Stimulated activated CD4-positive, alpha-beta T cell treated with anti-CD3 and anti-CD28 coated beads, TNF-alpha, amount 100 ng/mL, for 1 hour (primary cell): ENCODE measurements around the gene MIPEP.

Experiments
- DNase-seq, 3 donors: peaks; one replicate each; pipeline ENCODE4 v3.0.0-alpha.2; 2020; ENCODE audit warnings: low read depth in 3 of 3, low spot score in 1 of 3

The MIPEP gene

DNA sequence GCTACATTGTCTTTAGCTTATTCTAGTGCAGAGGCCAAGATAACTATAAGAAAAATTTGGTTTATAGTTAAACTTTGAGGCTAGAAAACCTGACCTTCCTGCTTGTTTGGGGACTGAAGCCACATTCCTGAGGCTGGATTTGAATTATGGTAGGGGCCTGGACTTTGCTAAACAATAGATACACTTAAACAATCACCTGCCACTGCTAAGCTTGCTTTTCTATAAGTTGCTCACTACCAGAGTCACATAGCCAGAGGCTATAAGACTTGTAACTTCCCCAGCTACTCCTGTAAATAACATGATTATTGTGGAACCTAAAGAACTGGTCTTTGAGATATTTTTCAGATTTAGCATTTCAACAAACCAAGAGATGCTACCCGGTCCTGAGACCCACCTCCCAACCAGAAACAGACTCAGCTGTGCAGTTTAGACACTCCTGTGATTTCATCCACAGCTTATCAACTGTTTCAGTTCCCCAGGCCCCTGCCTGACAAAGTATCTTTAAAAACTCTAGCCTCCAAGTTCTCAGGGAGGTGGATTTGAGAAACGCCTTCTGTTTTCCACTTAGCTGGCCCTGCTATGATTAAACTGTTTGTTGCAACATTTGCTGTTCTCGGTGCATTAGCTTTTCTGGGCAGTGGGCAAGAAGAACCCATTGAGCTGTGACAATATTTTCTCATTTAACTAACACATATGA is 77.7 kb downstream of the MIPEP start:
- no peak for DNase-seq

DNA sequence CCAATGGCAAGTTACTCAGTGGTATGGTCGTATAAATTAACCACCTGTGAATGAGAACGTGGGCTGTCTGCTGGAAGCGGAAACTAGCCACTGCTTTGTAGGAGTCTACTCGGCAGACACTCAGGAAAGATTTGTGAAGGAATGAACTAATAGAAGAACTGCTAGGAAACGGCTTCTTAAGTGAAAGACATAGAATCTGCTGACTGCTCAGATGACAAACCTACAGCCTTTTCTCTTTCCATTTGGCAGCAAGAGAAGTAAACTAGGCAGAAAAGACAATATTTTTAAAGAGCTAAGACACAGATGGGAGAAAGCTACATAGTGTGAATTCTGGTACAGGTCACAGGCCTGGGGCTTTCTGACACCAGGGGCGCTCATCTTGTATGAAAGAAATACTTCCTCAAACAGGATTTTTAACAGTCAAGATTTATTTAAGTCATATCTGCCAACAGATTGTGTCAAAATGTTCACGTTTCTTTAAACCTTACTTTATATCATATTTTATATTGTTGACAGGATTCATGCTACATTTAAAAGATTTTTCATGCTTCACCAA is 78.4 kb downstream of the MIPEP start:
- no peak for DNase-seq

DNA sequence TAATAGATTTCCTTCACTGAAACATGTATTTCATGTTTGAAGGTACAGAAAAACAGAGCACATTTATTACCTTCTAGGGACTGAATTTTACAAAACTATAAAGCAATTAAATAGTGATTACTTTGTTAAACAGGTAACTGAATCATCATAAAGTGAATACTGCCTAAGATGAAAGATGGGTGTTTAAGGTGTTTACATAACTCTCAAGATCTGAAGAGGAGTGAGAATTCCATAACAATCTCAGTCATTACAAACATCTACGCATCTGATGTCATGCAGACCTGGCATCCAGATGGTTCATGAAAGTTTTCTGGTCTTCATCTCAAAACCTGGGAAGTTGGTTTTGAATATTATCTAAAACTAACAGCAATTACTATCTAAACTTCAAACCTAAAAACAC is 80.4 kb downstream of the MIPEP start:
- DNase-seq, result no peak

DNA sequence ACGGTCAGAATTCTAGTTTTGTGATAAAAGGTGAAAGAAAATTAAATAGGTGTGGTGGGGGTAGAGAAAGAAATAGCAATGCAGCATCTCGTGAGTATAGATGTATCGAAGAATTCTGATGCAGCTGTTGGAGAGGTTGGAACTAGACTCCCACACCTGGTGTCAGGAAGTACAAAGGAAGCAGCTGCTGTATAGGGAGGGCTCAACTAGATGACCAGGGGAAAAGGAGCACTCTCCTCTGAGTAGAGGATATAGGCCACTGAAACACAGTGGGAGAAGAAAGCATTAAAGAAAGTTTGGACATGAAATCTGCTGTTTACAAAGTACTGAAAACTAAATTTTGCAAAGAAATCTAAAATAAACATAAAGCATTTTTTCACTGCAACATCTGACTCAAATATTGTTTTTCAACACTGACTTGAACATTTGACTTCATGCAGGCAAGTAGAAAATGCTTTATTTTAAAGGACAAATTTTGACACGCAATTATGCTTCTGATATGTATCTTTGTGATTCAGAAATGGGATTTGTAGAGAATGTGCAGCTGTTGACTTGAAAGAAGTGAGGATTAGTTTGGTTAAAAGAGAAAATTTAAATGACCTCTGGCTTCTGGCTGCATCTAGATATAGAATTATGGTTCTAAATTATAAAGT is 82.2 kb downstream of the MIPEP start:
- no peak for DNase-seq

DNA sequence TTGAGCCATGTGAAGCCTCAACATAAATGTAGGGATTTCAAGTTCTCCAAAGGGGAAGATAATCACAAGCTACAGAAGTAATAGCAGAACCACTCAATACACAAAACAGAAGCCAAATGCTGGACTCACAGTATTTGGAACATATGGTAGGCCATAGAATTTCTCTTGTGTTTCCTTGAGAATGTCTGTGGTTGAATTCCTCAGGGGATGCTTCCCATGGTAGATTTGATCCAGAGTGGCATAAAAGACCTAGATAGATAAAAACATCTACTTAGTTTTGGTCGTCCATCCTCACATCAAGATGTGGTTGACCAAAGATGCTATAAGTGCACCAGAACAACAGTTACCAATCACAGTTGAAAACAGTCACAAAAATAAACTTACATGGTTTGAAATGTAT is 83.4 kb downstream of the MIPEP start:
- no peak for DNase-seq

DNA sequence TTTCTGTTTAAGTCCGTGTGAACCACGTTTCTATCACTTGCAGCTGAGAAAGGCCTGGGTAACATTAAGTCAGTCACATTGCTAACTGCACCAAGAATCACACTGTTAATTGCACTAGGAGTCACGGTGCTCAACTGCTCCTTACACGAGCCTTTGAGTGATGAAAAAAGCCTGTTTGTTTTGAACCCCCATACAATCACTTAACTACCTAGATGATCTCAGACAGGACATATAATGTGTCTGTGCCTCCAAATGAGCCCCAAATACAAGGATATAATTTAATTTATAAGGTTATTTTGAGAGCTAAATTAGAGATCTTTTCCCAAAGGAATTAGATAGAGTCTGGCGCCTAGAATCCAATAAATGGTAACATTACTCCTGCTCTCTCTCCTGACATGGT is 84.1 kb downstream of the MIPEP start:
- DNase-seq, result no peak

DNA sequence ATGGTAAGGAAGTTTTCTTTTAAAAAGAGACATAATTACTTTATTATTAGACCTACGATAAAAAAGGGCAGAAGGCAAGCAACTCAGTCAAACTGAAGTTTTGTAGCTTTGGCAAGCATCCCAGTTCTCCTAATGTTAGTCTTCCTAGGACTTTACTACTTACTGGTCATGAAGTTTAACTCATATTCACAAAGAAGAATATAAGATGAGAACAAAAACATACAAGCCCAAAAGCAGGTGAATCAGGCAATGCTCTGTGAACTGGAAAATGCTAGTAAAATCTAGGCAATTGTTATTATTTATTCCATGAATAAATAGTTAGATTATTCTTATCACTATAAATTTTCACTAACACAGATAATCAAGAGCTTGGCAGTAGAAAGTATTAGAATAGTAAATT is 85.0 kb downstream of the MIPEP start:
- DNase-seq, result no peak

DNA sequence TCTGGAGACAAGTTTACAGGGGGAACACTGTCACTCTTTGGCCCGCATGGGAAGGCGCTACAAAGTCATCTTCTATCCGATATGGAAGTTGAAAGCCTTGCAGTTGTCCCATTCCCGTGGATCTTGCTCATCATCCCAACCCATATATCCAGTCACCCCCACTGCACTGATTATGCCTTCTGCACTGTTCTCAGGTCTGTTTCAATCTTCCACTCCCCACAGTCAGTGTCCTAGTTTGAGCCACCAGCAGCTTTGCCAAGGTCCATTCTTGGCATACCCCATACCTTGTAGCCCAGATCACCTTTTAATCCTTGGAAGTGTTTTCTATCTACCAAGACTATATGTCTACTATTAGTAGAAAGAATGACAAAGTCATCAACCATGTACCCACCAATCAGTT is 88.1 kb downstream of the MIPEP start:
- DNase-seq, result no peak

DNA sequence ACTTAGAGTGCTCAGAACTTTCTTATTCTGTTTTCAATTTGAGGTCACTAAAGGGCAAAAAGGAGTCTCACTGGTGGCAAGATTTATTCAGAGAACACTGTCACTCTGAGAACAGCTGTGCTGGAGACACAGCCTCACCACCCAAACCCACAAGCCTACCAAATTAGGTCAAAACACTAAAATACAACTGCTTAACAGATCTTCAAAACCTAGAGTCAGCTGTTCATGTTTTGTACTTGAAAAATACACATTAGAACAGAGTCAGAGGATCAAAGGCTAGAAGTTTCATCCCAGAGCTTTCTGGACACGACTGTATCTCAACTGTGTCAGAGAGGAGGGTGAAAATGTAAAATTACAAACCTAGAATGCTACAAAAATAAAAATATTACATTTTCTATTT is 89.3 kb downstream of the MIPEP start:
- DNase-seq, result no peak

DNA sequence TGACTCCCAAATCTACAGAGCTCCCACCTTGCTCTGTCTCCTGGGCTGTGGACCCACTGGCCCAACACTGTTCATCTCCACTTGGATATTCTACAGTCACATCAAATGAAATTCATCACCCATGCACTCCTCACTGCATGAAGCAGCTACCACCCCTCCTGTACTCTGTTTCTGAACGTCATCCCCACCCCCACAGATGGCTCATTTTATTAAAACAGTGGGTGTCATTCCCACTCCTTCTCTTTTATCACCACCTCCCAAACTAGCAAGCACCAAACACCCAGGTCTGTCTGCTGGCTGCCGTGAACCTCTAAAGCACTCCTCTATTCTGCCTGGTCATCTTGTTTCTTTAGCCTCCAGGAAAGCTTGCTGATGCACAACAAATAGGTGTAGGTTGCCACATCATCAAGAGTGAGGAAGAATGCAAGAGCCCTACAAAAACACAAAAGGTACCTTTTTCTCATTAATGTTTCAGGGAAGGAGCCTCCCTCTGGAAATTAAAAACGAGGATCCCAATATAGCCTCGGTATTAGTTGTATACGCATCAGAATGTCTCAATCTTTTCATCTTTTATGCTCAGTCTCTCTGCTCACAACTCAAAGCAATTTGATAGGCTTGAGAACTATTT is 91.8 kb downstream of the MIPEP start:
- DNase-seq, result no peak

DNA sequence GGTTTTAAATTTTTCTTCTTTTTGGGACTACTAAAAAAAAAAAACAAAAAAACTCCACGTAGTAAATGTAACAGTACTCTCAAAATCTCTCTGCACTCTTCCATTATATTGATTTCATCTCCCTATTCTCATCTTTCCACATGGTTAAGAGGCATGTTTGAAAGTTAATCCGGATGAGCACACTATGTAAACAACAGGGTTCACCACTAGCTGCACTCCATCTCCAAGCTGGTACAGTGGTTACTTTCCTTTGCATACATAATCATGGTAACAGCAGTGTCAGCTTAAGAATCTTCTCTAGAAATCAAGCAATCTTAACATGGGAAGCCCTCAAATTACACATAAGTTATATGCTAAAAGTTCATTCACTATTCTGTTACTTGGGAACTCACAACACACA is 92.6 kb downstream of the MIPEP start:
- DNase-seq, result no peak

DNA sequence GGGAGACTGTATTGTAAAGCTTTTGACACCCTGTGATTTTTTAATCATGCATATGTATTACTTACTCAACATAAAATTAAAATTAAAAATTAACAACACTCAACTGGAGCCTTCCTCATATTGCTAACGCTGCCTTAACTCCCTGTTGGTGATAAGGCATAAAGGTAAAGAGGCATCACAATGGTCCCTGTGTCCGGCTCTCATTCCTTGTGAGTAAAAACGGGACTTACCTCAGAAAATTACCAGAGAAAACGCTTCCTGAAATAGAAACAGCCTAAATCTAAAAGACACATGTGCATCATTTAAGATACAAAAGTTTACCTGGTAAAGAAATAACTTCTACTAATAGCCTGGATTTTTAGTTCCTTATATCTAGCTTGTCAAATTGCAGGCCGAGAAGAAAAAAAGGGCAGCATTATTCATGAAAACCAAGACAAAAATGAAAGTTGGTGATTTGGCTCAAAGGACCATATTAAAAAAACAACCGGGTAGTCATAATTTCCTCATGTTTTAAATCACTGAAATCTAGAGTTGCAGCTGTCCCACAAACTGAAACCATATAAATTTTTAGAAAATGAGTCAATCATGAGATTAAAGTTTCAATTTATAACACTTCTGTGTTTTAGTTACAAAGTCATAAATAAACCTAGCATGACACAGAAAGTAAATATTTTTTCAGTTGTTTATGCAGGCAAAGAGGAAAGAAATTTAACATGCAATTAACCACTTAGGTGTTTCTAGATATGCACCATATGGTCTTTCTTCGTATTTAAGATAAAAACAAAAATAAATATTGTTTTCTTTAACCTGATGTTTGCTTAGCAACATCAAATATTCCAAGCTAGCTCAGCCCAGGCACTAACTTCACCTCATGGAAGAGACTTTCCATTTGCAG is 94.7 kb downstream of the MIPEP start:
- DNase-seq, result no peak

DNA sequence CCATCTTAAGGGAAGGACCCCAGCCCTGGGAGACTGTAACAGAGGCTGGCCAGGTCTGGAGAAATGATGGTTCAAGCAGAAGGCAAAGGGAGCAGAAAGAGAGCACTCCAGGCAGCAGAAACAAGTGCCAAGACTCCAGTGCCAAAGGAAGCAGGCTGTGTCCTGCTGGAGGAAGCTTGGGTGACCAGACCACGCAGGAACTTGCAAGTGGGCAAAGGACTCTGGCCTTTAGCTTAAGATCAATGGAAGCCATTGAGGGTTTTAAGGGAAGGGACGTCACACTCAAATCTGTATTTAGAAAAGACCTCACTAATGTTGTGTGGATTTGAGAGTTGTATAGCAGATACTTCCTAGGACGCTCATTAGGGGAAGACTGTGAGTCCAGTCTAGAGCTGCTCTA is 95.5 kb downstream of the MIPEP start:
- no peak for DNase-seq

DNA sequence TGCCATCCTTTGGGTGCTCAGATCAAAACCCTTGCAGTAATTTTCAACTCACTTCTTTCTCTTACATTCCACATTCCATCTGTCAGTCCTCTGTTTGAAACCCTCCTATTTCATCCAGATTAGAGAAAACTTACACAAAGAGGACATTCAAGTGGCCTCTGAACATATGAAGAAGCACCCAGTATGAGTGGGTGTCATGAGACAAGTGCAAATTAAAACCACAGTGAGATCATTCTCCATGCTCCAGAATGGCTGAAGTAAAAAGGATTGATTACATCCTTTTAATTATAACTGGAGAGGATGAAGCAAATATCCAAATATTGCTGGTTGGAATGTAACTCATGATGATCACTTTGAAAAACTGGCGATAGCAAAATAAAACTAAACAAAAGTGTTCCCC is 96.5 kb downstream of the MIPEP start:
- no peak for DNase-seq

DNA sequence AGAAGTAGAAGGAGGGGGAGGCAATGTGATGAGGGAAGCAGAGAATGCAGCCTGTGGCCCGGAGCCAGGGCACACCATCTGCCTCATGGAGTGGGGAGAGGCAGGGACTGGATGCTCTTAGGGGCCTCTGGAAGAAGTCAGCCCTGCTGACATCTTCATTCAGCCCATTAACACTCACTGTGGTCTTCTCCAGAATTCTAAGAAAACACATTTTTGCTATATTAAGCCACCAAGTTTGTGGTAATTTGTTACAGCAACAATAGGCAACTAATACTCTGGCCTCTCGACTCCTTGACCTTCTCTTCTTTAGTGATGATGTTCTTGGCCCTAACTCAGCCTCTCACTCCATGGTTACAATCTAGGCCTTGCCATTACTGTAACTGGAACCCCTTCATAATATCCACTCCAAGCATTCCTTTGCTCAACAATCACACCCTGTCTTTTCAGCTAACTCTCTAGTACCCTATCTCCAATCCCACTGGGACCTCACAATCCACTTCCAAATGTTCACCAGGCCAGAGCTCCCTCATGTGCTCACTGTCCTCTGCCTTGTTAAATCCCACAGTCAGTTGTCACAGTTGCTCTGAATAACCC is 98.5 kb downstream of the MIPEP start:
- DNase-seq, result no peak

DNA sequence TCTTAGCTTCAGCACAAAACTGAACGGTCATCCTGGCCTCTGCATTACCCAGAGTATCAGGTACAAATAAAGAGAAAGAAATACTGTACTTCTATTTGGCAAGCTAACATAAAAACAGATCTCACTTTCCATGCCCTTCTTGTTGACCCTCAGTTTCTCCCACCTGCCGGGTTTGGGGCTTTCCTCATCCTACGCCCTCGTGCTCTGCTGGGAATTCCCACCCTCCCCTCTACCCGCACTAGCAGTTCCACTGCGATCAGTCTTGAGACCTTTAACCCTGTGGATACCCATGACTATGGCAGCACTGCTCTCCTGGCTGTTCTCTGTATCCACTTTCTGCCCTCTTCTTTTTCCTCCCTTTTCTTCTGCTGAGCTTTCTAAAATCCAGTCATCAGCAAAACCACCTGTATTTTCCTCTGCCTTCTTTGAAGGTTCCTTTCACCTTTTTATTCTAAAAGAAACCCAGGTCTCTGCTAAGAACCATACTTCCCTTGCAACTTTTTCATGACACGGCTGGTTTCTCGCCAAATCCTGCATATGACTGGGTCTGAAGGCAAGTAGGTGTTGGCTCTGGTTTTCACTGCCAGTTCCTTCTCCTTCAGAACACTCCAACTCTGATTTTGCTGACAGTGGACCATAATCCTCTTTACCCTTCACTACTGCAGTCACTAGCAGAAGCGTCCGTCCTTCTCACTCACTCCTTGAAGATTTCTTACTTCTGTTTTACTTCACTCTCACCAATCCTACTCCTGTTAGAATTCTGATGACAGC is 99.4 kb downstream of the MIPEP start:
- DNase-seq, result no peak

DNA sequence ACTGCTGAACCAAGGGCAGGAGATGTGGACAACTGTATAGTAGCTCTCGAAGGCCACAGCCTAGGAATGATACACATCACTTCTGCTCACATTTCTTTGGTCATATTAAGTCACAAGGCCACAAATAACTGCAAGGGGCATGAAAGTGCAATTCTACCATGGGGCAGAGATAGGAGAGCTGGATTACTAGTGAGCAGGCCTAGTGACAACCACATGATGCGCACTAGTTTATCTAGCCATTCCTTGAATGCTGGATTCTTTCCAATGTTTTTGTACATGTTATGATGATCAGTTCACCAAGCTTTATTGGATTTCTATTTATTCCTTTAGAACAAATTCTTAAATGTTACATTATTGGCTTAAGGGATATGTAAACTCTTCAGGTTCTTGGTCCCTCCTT is 100.7 kb downstream of the MIPEP start:
- DNase-seq, result no peak

DNA sequence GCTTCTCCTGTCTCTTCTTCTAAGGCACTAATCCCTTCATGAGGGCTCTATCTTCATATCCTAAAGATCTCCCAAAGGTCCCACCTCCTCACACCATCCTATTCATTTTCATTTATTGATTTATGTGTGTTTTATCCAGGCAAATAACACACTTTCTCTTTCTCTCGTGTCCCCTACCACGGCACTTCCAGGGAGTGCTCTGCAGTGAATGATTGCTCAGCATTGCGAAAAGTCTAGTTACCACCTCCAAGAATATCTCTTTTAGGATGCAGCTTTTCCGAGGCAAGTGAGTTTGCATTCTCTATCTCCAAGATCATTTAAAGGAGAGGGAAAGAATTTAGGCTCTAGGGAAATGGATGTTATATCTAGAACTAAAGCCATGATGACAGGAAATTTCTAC is 101.7 kb downstream of the MIPEP start:
- DNase-seq, result no peak

DNA sequence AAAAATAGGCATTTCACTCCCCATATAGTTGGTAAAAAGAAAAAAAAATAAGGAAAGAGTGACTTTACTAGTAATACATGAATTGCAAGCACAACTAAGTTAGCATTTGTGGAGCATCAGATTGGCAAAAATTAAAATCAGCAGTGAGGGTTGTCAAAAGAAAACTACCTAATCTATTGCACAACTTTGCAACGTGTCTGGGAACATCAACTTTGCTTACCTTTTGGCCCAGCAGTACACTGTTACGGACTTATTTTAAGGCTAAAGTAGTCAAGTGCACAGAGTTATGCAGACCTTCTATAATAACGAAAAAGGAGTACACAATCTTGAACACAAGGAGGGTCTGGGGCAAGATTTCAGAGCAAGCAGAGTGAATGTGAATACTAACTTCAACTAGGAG is 102.6 kb downstream of the MIPEP start:
- no peak for DNase-seq

DNA sequence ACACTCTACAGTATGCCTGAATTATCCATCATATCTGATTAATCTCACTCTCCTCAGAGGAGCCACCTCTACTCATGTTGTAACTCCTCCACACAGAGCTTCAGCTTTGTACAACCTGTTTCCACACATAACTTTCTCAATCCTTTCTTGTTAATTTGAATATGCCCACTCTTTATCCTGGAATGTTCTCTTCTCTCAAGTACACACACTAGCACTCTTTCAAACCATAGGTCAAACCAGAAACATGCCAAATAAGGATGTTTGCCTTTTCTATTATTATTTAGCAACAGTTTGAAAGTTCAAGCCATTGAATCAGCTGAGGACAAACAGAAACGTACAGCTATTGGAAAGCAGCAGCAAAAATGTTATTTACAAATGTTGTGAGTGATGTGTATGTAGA is 110.3 kb downstream of the MIPEP start:
- no peak for DNase-seq
